K562 (cell line): ENCODE results near the gene PPP1R14C. TPM values are rescaled to one million over a fixed set of nuclear protein-coding genes. Genes with fewer than 3 reads are reported as not detected.

Experiments
- ESRRA ChIP-seq: fragments of 450-650 bp; IDR thresholded peaks from 2 replicates; pipeline ENCODE4 v1.6.1; 2014; ENCODE audit warnings: low read depth, mild to moderate bottlenecking, moderate library complexity, borderline replicate concordance
- FIP1L1 ChIP-seq: fragments of 200-400 bp; formaldehyde crosslinking; IDR thresholded peaks from 2 replicates; pipeline ENCODE4 v1.6.1; 2018; ENCODE audit warnings: mild to moderate bottlenecking, low read depth, low read length; ENCODE audit not compliant: poor library complexity, severe bottlenecking
- HCFC1 ChIP-seq: IDR thresholded peaks from 2 replicates; pipeline ENCODE4 v1.6.1; 2012; ENCODE audit warnings: low read depth, low read length, improper control_type of control experiment
- JUN ChIP-seq, 2 experiments: sonication (generic) in 1 of 2; formaldehyde crosslinking in 1 of 2; IDR thresholded peaks; 2 replicates each; pipeline versions ENCODE4 v1.6.1 to v1.8.0; 2012 to 2022; ENCODE audit warnings: borderline replicate concordance in 2 of 2, mild to moderate bottlenecking in 2 of 2, improper control_type of control experiment in 1 of 2, low read depth in 1 of 2, low read length in 1 of 2, missing genetic modification reagents in 1 of 2
- NR2C1 ChIP-seq, 2 experiments: fragments of 450-650 bp; IDR thresholded peaks; 2 replicates each; pipeline ENCODE4 v1.6.1; 2017; ENCODE audit warnings: mild to moderate bottlenecking in 2 of 2, antibody characterized with exemption in 1 of 2, inconsistent platforms in 1 of 2, missing compliant biosample characterization in 1 of 2, missing genetic modification characterization in 1 of 2
- OTX1 ChIP-seq: fragments of 450-650 bp; formaldehyde crosslinking; IDR thresholded peaks from 2 replicates; pipeline ENCODE4 v1.4.0; 2022; ENCODE audit warnings: mild to moderate bottlenecking
- PHB ChIP-seq: fragments of 250-450 bp; sonication (Bioruptor Pico); IDR thresholded peaks from 2 replicates; pipeline ENCODE4 v1.5.0; 2021
- RBFOX2 ChIP-seq: fragments of 200-400 bp; formaldehyde crosslinking; IDR thresholded peaks from 2 replicates; pipeline ENCODE4 v1.6.1; 2017; ENCODE audit warnings: low read depth, mild to moderate bottlenecking, low read length, moderate library complexity
- ZNF436 ChIP-seq: fragments of 250-450, 450-650 bp; sonication (Bioruptor Pico); formaldehyde crosslinking; IDR thresholded peaks from 2 replicates; pipeline ENCODE4 v1.7.0; 2020; ENCODE audit warnings: mild to moderate bottlenecking
- polyA plus RNA-seq, 8 experiments: library from polyadenylated mRNA; depleted of rRNA in 4 of 8; stranded (reverse) in 5 of 8; unstranded in 3 of 8; fragments of >200 nt; fragmentation: Nextera tagmentation in 2 of 8; fragmentation: Illumina TruSeq in 1 of 8; extraction: Ambion mirVana in 2 of 8; extraction: Trizol in 1 of 8; gene quantifications; 2 replicates each; pipeline versions ENCODE4 v1.2.1 to v1.2.3, GENCODE V29; 2011 to 2014; ENCODE audit warnings: inconsistent platforms in 1 of 8, missing spikeins in 1 of 8
- total RNA-seq, 7 experiments: library from RNA; depleted of rRNA in 6 of 7; stranded (reverse); fragments of >200 nt in 6 of 7; fragmentation: Illumina TruSeq in 2 of 7; extraction: Trizol in 2 of 7; gene quantifications; 2 replicates each; pipeline versions ENCODE4 v1.2.1 to v1.2.3, GENCODE V29; 2011 to 2021; ENCODE audit warnings: low replicate concordance in 1 of 7
- TF ChIP-seq, protein P1 (sequence below): fragments of 200-800 bp; sonication (Bioruptor generic); IDR thresholded peaks from 2 replicates; pipeline ENCODE4 v1.6.1; 2016; ENCODE audit warnings: missing genetic modification characterization, missing compliant biosample characterization
- TF ChIP-seq, protein P2 (sequence below), 3 experiments: fragments of 200-800 bp in 1 of 3; fragments of 250-450 bp in 1 of 3; fragments of 450-650 bp in 1 of 3; sonication (Bioruptor Pico) in 1 of 3; sonication (Bioruptor generic) in 1 of 3; formaldehyde crosslinking in 1 of 3; IDR thresholded peaks; 2 replicates each; pipeline versions ENCODE4 v1.6.1 to v1.8.0; 2016 to 2022; ENCODE audit warnings: mild to moderate bottlenecking in 2 of 3, missing genetic modification characterization in 2 of 3, missing compliant biosample characterization in 1 of 3, moderate library complexity in 1 of 3
- TF ChIP-seq, protein P3 (sequence below): fragments of 250-450 bp; sonication (Bioruptor Pico); IDR thresholded peaks from 2 replicates; pipeline ENCODE4 v1.5.0; 2021
- TF ChIP-seq, protein P4 (sequence below): fragments of 200-800 bp; sonication (Bioruptor generic); IDR thresholded peaks from 2 replicates; pipeline ENCODE4 v1.6.1; 2017; ENCODE audit warnings: missing genetic modification characterization, missing compliant biosample characterization

The PPP1R14C gene
- total and polyA plus RNA-seq, 9 of the 15 experiments (the other 6 are each of a cell fraction or from before 2014, with no cell fraction given), result 4.5 to 16.6 (median 11.9) TPM

DNA sequence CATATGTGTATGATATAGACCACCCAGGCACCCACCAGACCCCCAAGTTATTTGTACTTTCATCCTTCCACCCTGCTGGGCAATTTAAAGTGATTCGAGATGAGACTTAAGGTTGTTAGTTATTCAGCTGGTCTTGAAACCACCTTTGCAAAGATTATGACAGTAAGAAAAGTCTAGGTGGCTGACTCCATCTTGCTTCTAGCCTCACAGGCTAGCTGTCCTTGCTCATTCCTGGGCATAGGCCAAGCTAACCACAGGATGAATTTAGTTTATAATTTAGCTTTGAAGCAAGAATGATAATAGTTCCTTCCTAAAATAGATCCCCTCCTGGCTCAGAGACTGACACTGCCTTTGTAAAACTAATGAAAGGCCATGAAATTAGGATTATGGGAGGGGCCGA lies 154.0 kb downstream of the PPP1R14C start (continued):
- TF ChIP-seq NR2C1 (IDR thresholded peaks at IDR 0.05) (no peak), NR2C1 (tag; IDR thresholded peaks at IDR 0.05) (peak; percentile 37; the same call in 1 of the 2 replicates), ZNF436 (no peak), ESRRA (no peak), JUN (IDR thresholded peaks at IDR 0.05; ENCODE audit: borderline replicate concordance, low read depth, low read length) (no peak), JUN (CRISPR knock-in tag; IDR thresholded peaks at IDR 0.05; ENCODE audit: borderline replicate concordance) (no peak), HCFC1 (no peak), PHB (CRISPR knock-in tag) (no peak), FIP1L1 (no peak), RBFOX2 (no peak), OTX1 (CRISPR knock-in tag) (no peak)
- TF ChIP-seq, protein P1, sequence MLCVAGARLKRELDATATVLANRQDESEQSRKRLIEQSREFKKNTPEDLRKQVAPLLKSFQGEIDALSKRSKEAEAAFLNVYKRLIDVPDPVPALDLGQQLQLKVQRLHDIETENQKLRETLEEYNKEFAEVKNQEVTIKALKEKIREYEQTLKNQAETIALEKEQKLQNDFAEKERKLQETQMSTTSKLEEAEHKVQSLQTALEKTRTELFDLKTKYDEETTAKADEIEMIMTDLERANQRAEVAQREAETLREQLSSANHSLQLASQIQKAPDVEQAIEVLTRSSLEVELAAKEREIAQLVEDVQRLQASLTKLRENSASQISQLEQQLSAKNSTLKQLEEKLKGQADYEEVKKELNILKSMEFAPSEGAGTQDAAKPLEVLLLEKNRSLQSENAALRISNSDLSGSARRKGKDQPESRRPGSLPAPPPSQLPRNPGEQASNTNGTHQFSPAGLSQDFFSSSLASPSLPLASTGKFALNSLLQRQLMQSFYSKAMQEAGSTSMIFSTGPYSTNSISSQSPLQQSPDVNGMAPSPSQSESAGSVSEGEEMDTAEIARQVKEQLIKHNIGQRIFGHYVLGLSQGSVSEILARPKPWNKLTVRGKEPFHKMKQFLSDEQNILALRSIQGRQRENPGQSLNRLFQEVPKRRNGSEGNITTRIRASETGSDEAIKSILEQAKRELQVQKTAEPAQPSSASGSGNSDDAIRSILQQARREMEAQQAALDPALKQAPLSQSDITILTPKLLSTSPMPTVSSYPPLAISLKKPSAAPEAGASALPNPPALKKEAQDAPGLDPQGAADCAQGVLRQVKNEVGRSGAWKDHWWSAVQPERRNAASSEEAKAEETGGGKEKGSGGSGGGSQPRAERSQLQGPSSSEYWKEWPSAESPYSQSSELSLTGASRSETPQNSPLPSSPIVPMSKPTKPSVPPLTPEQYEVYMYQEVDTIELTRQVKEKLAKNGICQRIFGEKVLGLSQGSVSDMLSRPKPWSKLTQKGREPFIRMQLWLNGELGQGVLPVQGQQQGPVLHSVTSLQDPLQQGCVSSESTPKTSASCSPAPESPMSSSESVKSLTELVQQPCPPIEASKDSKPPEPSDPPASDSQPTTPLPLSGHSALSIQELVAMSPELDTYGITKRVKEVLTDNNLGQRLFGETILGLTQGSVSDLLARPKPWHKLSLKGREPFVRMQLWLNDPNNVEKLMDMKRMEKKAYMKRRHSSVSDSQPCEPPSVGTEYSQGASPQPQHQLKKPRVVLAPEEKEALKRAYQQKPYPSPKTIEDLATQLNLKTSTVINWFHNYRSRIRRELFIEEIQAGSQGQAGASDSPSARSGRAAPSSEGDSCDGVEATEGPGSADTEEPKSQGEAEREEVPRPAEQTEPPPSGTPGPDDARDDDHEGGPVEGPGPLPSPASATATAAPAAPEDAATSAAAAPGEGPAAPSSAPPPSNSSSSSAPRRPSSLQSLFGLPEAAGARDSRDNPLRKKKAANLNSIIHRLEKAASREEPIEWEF (CRISPR knock-in tag), result no peak
- TF ChIP-seq, protein P2, sequence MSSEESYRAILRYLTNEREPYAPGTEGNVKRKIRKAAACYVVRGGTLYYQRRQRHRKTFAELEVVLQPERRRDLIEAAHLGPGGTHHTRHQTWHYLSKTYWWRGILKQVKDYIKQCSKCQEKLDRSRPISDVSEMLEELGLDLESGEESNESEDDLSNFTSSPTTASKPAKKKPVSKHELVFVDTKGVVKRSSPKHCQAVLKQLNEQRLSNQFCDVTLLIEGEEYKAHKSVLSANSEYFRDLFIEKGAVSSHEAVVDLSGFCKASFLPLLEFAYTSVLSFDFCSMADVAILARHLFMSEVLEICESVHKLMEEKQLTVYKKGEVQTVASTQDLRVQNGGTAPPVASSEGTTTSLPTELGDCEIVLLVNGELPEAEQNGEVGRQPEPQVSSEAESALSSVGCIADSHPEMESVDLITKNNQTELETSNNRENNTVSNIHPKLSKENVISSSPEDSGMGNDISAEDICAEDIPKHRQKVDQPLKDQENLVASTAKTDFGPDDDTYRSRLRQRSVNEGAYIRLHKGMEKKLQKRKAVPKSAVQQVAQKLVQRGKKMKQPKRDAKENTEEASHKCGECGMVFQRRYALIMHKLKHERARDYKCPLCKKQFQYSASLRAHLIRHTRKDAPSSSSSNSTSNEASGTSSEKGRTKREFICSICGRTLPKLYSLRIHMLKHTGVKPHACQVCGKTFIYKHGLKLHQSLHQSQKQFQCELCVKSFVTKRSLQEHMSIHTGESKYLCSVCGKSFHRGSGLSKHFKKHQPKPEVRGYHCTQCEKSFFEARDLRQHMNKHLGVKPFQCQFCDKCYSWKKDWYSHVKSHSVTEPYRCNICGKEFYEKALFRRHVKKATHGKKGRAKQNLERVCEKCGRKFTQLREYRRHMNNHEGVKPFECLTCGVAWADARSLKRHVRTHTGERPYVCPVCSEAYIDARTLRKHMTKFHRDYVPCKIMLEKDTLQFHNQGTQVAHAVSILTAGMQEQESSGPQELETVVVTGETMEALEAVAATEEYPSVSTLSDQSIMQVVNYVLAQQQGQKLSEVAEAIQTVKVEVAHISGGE (CRISPR knock-in tag; IDR thresholded peaks at IDR 0.05), result 0 out of 6 replicates have a peak, but pooled peaks of 1 of the 3 experiments have one; percentile 10
- TF ChIP-seq, protein P3, sequence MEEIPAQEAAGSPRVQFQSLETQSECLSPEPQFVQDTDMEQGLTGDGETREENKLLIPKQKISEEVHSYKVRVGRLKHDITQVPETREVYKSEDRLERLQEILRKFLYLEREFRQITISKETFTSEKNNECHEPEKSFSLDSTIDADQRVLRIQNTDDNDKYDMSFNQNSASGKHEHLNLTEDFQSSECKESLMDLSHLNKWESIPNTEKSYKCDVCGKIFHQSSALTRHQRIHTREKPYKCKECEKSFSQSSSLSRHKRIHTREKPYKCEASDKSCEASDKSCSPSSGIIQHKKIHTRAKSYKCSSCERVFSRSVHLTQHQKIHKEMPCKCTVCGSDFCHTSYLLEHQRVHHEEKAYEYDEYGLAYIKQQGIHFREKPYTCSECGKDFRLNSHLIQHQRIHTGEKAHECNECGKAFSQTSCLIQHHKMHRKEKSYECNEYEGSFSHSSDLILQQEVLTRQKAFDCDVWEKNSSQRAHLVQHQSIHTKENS (CRISPR knock-in tag), result no peak
- TF ChIP-seq, protein P4, sequence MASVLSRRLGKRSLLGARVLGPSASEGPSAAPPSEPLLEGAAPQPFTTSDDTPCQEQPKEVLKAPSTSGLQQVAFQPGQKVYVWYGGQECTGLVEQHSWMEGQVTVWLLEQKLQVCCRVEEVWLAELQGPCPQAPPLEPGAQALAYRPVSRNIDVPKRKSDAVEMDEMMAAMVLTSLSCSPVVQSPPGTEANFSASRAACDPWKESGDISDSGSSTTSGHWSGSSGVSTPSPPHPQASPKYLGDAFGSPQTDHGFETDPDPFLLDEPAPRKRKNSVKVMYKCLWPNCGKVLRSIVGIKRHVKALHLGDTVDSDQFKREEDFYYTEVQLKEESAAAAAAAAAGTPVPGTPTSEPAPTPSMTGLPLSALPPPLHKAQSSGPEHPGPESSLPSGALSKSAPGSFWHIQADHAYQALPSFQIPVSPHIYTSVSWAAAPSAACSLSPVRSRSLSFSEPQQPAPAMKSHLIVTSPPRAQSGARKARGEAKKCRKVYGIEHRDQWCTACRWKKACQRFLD (CRISPR knock-in tag), result 0 out of 2 replicates have a peak, but pooled peaks have one; percentile 23
